Mammary epithelial cell (primary cell): ENCODE results near the gene OPRM1.

Experiments used
- CTCF ChIP-seq, 2 donors: IDR thresholded peaks in 1 of 2; conservative IDR thresholded peaks in 1 of 2; 2 replicates each; pipeline ENCODE4 v1.5.1; 2011 to 2012; ENCODE audit warnings: inconsistent platforms in 2 of 2, low read length in 2 of 2, mild to moderate bottlenecking in 2 of 2, control low read depth in 1 of 2, low read depth in 1 of 2; ENCODE audit not compliant: insufficient read depth in 1 of 2; ENCODE audit errors: extremely low read depth in 1 of 2
- EZH2 ChIP-seq: IDR thresholded peaks from 2 replicates; pipeline ENCODE4 v1.6.1; 2012; ENCODE audit warnings: low read length, inconsistent platforms, borderline replicate concordance

- TF ChIP-seq CTCF (conservative IDR thresholded peaks at IDR 0.05 in 1 of 2, IDR thresholded peaks at IDR 0.05 in 1 of 2; ENCODE audit: extremely low read depth in 1 of 2, insufficient read depth in 1 of 2, low read depth in 1 of 2, low read length in 2 of 2) (no peak), EZH2 (no peak)
These were observed 120.1 kb downstream of the OPRM1 start for GRCh38 chr6:154159126-154159525.
